Suprapubic skin (tissue), 4 donors: Measurements from ENCODE around the gene FAM199X. TPM values are rescaled to one million over a fixed set of nuclear protein-coding genes. Genes with fewer than 3 reads are reported as not detected.
"Not testable (repeated sequence)": the region's sequence is repeated elsewhere in the genome, so short reads cannot be mapped to it uniquely, and the experiment has no call there.

Experiments
- DNase-seq, 2 donors: peaks; one replicate each; pipeline ENCODE4 v3.0.0-alpha.2; 2019; ENCODE audit warnings: low spot score in 2 of 2
- H3K27ac ChIP-seq: fragments of 200-600 bp; sonication (generic); one replicate; pipeline ENCODE4 v1.5.1; 2019
- H3K27me3 ChIP-seq: fragments of 200-600 bp; sonication (generic); one replicate; pipeline ENCODE4 v1.5.1; 2019
- H3K36me3 ChIP-seq: fragments of 200-600 bp; sonication (generic); one replicate; pipeline ENCODE4 v1.5.1; 2019
- H3K4me1 ChIP-seq: fragments of 200-600 bp; sonication (generic); one replicate; pipeline ENCODE4 v1.5.1; 2019
- H3K4me3 ChIP-seq: fragments of 200-600 bp; sonication (generic); one replicate; pipeline ENCODE4 v1.5.1; 2019; ENCODE audit warnings: mild to moderate bottlenecking
- H3K9me3 ChIP-seq: fragments of 200-600 bp; sonication (generic); one replicate; pipeline ENCODE4 v1.5.1; 2019
- EP300 ChIP-seq: sonication (generic); formaldehyde crosslinking; IDR thresholded peaks from one replicate; pipeline ENCODE4 v1.6.1; 2017; ENCODE audit warnings: antibody characterized with exemption
- POLR2A ChIP-seq, 2 donors: fragments of 450-650 bp; IDR thresholded peaks; one replicate each; pipeline ENCODE4 v1.6.1; 2017; ENCODE audit warnings: antibody characterized with exemption in 2 of 2, mild to moderate bottlenecking in 2 of 2, moderate library complexity in 2 of 2
- POLR2AphosphoS5 ChIP-seq, 3 donors: sonication (generic); formaldehyde crosslinking; IDR thresholded peaks; one replicate each; pipeline ENCODE4 v1.6.1; 2017; ENCODE audit warnings: antibody characterized with exemption in 3 of 3
- WGBS: methylation state at CpG from one replicate; pipeline ENCODE4 v1.1.5; 2018; 5-methylcytosine and 5-hydroxymethylcytosine counted together
- total RNA-seq, 4 donors: library from RNA; depleted of rRNA; stranded (reverse); fragments of >200 nt; gene quantifications; one replicate each; pipeline ENCODE4 v1.1.0, GENCODE V29; 2016
- TF ChIP-seq, protein P1 (sequence below), 2 donors: fragments of 200-600 bp in 1 of 2; fragments of 450-650 bp in 1 of 2; sonication (generic) in 1 of 2; IDR thresholded peaks; one replicate each; pipeline ENCODE4 v1.5.1; 2016 to 2019; ENCODE audit warnings: antibody characterized with exemption in 2 of 2, mild to moderate bottlenecking in 1 of 2, moderate library complexity in 1 of 2

FAM199X gene
- total RNA-seq, 4 donors from 2014 or later: 10.7 to 18.3 (median 16.9) TPM

DNA sequence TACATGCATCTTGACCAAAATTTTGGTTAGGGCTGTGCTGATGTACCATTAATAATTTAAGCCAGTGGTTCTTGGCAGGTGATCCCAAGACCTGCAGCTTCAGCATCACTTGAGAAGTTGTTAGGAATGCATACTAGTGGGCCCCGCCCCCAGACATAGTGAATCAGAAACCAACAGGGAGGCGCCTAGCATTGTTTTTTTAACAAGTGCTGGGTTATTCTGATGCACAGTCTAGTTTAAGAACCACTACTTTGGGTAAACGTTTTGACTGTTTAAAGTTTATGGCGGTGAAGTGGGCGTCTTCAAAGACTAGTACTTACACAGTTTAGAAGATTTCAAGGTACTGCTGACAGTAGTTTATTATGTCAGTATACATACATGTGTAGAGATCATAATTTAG, 23.6 kb downstream of the FAM199X start:
- 58% methylated on average over 5 of the region's 5 CpGs for WGBS
- no peaks in the 10 kb centered on the region for H3K4me1 ChIP-seq
- H3K9me3 ChIP-seq: no peaks in the 10 kb centered on the region
- peaks cover 36% of the 10 kb centered on the region for H3K36me3 ChIP-seq
- H3K4me3 ChIP-seq: no peak overlapping the region
- no peaks in the 10 kb centered on the region for H3K27me3 ChIP-seq
- no peak for TF ChIP-seq POLR2A (IDR thresholded peaks at IDR 0.05)
- no peak for DNase-seq
- no peak overlapping the region for H3K27ac ChIP-seq

DNA sequence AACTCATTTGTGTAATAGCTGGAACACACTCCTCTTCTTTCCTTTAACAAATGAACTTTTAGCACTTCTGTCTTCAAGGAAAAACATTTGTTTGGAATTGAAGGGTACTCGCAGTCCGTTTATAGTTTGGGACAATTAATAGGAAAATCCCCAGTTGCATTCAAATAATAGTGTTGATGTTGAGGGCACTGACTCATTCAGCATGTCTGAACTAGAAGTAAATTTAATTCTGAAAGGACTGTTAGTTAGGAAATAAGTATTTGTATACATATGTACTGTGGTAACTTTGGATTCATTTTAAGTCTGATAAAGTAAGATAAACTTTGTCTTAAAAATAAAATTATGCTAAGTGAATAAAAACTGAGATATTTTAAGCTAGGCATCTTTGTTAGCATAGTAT, 27.2 kb downstream of the FAM199X start:
- 53% methylated on average over 2 of the region's 2 CpGs for WGBS
- H3K27me3 ChIP-seq: no peaks in the 10 kb centered on the region
- no peaks in the 10 kb centered on the region for H3K9me3 ChIP-seq
- no peak overlapping the region for H3K4me3 ChIP-seq
- DNase-seq: no peak
- TF ChIP-seq POLR2A (IDR thresholded peaks at IDR 0.05) (no peak), EP300 (no peak), POLR2AphosphoS5 (IDR thresholded peaks at IDR 0.05) (no peak)
- TF ChIP-seq, protein P1, sequence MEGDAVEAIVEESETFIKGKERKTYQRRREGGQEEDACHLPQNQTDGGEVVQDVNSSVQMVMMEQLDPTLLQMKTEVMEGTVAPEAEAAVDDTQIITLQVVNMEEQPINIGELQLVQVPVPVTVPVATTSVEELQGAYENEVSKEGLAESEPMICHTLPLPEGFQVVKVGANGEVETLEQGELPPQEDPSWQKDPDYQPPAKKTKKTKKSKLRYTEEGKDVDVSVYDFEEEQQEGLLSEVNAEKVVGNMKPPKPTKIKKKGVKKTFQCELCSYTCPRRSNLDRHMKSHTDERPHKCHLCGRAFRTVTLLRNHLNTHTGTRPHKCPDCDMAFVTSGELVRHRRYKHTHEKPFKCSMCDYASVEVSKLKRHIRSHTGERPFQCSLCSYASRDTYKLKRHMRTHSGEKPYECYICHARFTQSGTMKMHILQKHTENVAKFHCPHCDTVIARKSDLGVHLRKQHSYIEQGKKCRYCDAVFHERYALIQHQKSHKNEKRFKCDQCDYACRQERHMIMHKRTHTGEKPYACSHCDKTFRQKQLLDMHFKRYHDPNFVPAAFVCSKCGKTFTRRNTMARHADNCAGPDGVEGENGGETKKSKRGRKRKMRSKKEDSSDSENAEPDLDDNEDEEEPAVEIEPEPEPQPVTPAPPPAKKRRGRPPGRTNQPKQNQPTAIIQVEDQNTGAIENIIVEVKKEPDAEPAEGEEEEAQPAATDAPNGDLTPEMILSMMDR (IDR thresholded peaks at IDR 0.05): no peak
- no peaks in the 10 kb centered on the region for H3K4me1 ChIP-seq
- H3K36me3 ChIP-seq: peaks cover 24% of the 10 kb centered on the region
- no peak overlapping the region for H3K27ac ChIP-seq

DNA sequence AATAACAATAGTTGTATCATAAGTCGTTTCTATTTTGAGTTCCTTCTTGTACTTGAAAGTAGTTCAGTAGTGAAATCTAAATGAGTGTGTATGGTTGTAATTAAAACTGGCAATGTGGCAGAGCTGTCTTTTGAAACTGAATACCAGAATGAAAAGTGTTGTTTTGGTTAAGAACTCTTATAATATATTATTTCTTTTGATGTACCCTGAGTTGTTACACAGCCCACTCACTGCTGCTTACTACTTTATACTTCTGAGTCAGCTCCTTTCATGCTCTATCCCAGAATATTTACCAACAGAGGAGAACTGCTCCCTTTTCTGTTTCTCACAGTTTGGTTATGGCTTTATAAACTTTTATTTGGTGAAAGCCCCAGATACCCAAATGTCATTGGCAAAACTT, 28.8 kb downstream of the FAM199X start:
- H3K9me3 ChIP-seq: no peaks in the 10 kb centered on the region
- TF ChIP-seq, protein P1 (IDR thresholded peaks at IDR 0.05): no peak
- no peak for TF ChIP-seq EP300
- no peak for TF ChIP-seq POLR2A (IDR thresholded peaks at IDR 0.05)
- TF ChIP-seq POLR2AphosphoS5 (IDR thresholded peaks at IDR 0.05): no peak
- 18% methylated on average over 1 of the region's 1 CpG for WGBS

DNA sequence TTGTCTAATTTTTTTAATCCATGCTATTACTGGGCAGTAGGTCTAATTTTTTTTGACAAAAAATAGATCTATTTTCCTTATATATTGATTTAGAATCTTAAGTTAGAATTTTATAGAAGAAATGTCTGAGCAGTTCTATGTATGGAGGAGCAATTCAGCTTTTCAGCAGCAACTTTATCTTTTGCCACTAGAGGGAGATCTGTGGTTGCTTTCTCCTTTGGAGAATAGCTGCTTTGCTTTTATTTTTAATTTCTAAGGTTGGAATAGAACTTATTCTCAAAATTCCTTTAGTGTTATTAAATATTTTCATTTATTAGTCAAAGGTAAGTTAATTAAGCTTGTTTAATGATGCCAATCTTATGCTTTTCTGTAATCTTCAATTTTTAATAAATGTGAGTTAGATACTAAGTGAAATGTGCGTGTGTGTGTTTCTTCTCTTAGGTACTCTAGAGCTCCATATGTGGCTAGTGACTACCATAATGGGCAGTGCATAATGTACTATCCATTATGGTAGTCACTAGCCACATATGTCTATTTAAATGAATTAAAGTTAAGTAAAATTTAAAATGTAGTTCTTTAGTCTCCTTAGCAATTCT, 29.3 kb downstream of the FAM199X start:
- H3K4me3 ChIP-seq: no peak overlapping the region
- H3K9me3 ChIP-seq: no peaks in the 10 kb centered on the region
- no peak overlapping the region for H3K27ac ChIP-seq
- no peaks in the 10 kb centered on the region for H3K4me1 ChIP-seq
- WGBS: 93% methylated on average over 1 of the region's 1 CpG
- H3K27me3 ChIP-seq: no peaks in the 10 kb centered on the region
- DNase-seq: no peak
- TF ChIP-seq, protein P1 (IDR thresholded peaks at IDR 0.05): peak; percentile 21 to 47
- TF ChIP-seq EP300: no peak
- H3K36me3 ChIP-seq: peaks cover 7% of the 10 kb centered on the region

More for the DNA sequence above, 28.8 kb downstream of the FAM199X start:
- Histone ChIP-seq H3K36me3 (peaks cover 10% of the 10 kb centered on the region), H3K4me3 (no peak overlapping the region), H3K27ac (no peak overlapping the region), H3K4me1 (no peaks in the 10 kb centered on the region), H3K27me3 (no peaks in the 10 kb centered on the region)
- no peak for DNase-seq

DNA sequence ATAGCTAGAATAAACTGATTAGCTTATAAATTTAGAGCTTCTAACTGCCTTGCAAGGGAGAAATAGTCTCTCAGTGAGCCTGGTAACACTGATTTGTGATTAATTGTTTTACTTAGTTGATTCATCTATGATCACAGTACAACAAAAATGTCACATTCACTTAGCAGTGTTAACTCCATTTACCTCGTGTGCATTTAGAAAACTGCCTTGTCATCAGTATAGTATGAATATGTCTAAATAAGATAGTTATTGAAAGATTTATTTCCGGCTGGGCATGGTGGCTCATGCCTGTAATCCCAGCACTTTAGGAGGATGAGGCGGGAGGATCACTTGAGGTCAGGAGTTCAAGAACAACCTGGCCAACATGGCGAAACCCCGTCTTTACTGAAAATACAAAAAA, 39.3 kb downstream of the FAM199X start:
- H3K4me1 ChIP-seq: no peaks in the 10 kb centered on the region
- H3K4me3 ChIP-seq: no peak overlapping the region
- H3K9me3 ChIP-seq: no peaks in the 10 kb centered on the region
- no peaks in the 10 kb centered on the region for H3K27me3 ChIP-seq
- H3K36me3 ChIP-seq: peaks cover under 1% of the 10 kb centered on the region
- H3K27ac ChIP-seq: no peak overlapping the region
- TF ChIP-seq EP300 (no peak), POLR2AphosphoS5 (IDR thresholded peaks at IDR 0.05) (no peak), POLR2A (IDR thresholded peaks at IDR 0.05) (no peak)
- TF ChIP-seq, protein P1 (IDR thresholded peaks at IDR 0.05): no peak
- DNase-seq: no peak
- 72% methylated on average over 5 of the region's 5 CpGs for WGBS

DNA sequence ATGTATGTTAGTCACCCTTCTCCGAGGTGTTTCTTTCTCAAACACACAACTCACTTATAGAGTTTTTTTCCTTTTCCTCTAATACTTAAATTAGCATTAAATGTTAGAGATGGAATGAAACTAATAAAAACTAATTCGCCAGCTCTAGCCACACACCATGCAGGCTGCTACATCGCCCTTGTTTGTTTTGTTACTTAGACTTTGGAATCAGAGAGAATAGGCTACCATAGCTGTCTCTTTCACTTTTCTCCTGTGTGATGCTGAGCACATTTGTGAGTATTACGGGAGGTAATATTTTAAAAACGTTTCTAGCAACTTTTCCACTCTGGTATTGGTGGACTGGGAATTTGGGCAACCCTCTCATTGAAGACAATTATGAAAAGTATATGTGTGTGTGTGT, 44.9 kb downstream of the FAM199X start:
- no peaks in the 10 kb centered on the region for H3K9me3 ChIP-seq
- no peak overlapping the region for H3K4me3 ChIP-seq
- no peaks in the 10 kb centered on the region for H3K4me1 ChIP-seq
- H3K36me3 ChIP-seq: no peaks in the 10 kb centered on the region
- WGBS: 69% methylated on average over 5 of the region's 5 CpGs
- TF ChIP-seq, protein P1 (IDR thresholded peaks at IDR 0.05): no peak
- TF ChIP-seq POLR2AphosphoS5 (IDR thresholded peaks at IDR 0.05) (no peak), POLR2A (IDR thresholded peaks at IDR 0.05) (no peak), EP300 (no peak)
- no peaks in the 10 kb centered on the region for H3K27me3 ChIP-seq
- no peak for DNase-seq
- no peak overlapping the region for H3K27ac ChIP-seq

DNA sequence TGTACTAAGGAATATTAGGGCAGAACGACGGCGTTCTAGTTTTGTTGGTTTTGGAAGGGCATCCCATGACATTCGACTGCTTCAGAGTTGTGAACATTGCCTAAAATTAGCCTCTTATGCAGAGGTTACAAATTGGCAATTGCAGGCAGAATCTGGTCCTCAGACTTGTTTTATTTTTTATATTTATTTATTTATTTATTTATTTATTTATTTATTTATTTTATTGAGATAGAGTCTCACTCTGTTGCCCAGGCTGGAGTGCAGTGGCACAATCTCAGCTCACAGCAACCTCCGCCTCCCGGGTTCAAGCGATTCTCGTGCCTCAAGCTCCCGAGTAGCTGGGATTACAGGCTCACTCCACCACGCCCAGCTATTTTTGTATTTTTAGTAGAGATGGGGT, 63.8 kb downstream of the FAM199X start:
- 88% methylated on average over 10 of the region's 10 CpGs for WGBS
- not testable (repeated sequence) for H3K4me3 ChIP-seq, H3K27me3 ChIP-seq, H3K4me1 ChIP-seq, DNase-seq, H3K9me3 ChIP-seq, H3K36me3 ChIP-seq, H3K27ac ChIP-seq
